ENCODE data around the gene HARBI1.
"Not testable (repeated sequence)": the region's sequence is repeated elsewhere in the genome, so short reads cannot be mapped to it uniquely, and the experiment has no call there.

HARBI1 gene

DNA sequence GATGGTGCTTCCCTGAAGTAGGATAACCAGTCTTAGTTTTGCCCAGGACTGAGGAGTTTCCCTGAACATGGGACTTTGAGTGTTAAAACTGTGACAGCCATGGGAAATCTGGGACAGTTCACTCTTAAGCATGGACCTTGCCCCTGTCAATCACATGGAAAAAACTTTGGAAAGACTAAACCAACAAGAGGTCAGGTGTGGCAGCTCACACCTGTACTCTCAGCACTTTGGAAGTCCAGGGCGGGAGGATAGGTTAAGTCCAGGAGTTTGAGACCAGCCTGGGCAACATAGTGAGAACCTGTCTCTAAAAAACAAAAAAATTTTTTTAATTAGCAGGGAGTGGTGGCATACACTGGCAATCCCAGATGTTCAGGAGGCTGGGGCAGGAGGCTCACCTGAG lies 19.9 kb downstream of the HARBI1 start:
- no peak for DNase-seq (ENCODE audit: low read depth)

DNA sequence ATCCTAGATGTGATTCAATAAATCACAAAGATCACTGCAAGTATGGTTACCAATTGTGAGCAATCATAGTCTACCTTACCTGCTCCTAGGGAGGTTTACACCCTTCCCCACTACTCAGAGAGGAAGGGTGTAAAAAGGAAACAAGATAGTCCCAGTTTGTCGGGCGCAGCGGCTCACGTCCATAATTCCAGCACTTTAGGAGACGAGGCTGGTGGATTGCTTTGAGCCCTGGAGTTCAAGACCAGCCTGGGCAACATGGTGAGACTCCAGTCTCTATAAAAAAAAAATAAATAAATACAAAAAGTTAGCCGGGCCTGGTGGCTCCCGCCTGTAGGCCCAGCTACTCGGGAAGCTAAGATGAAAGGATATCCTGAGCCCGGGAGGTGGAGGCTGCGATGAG lies 22.2 kb downstream of the HARBI1 start:
- DNase-seq (ENCODE audit: low read depth), result no peak

DNA sequence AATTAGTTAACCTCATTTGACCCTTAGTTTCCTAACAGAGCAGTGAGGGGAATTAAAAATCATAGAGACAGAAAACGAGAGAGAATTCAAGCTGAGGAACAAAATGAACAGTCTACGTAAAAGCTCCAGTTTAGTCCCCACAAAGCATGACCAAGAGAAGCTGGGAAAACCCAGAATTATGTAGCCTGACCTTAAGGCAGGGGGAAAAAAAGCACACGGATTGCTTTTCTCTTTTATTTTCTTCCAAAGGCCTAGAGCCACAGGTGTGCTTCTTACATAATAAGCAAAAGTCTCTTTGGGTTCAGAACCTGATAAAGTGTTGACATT lies 22.7 kb downstream of the HARBI1 start:
- DNase-seq (ENCODE audit: low read depth), result no peak

DNA sequence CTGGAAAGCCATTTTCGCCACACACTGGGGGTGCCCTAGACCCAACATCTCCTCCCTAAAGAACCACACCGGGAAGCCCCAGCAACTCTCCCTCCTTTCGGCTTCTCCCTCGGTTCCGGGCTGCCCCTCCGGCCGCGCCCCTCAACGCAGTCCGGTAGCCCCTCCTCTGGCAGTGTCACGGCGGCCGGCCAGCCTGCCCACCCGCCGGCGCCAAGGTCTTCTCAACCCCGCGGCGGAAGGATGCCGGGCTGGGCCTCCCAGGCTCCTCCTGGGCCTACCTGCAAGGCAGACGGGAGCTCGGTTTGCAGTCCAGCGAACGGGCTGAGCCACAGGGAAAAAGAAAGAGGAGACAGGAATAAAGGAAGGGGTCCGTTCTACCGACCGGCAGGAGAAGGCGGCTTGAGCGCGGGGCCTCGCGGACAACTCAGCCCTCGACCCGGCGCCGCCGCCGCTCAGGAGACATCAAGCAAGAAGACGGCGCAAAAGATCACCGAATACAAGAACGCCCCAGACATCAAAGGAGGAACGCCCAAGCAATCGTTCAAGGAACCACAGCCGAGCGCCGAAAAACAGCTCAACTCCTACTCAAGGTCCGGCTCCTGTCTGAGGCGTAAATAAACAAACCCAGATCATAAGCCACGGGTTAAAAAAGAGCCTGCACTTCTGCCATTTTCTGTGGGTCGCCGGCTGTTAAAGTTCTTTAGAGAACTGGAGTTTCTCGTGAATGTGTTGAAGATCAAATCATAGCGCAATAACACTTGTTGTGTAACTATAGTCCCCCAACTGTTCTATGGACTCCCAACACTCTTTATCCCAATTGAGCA lies 23.3 kb downstream of the HARBI1 start, which contains the start of gene AMBRA1:
Gene AMBRA1 (minus strand): TSS at position 474 of the 824 bp plus-strand sequence. CDS start 45,643 bp downstream, outside the sequence.
- peak; percentile 60 for DNase-seq (ENCODE audit: low read depth)

DNA sequence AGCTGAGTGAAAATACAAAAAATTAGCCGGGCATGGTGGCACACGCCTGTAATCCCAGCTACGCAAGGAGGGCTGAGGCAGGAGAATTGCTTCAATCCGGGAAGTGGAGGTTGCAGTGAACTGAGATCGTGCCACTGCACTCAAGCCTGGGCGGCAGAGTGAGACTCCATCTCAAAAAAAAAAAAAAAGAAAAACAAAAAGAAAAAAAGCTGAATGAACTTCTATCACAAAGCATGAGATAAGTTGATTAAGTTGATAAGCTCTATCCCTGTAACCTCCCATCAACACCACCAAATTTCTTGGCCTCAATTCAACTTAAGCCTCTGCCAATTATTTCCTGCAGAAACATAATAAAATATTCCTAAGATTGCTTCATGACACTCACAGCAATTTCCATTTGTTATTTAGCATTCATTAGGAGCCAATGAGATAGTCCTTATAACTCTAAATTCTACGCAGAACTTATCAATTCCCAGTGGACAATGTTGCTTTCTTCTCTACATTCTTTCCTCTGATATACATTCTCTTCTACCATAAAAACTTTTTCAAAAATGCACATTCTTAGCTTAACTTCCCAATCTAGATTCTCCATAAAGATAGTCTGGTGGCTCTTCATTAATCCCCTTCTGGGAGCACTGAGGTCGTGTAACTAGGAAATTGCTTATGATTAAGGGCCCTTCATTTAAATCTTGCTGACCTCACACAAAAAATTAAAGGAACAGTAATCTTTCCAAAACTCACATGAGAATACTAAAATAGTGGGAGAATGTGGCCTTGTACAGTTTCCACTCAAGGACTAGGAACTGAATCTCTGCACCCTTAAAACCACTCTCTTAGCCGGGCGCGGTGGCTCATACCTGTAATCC lies 26.1 kb downstream of the HARBI1 start:
- DNase-seq (ENCODE audit: low read depth), result no peak

DNA sequence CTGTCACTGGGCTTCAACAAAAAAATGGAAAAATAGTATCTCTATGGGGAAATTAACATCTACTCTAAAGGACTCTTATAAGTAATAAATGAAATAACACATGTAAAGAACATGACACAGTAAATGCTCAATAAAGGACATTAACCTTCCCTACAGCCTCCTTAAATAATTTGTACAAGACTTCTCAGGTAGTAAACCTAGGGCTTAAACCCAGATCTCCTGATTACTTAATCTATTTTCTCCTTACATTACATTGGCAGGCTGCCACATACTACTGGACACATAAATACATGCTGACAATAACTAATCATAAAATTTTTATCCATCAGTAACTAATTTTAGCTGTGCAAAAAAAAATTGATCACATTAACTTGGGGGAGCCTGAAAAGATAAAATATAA lies 28.1 kb downstream of the HARBI1 start:
- DNase-seq (ENCODE audit: low read depth), result no peak

DNA sequence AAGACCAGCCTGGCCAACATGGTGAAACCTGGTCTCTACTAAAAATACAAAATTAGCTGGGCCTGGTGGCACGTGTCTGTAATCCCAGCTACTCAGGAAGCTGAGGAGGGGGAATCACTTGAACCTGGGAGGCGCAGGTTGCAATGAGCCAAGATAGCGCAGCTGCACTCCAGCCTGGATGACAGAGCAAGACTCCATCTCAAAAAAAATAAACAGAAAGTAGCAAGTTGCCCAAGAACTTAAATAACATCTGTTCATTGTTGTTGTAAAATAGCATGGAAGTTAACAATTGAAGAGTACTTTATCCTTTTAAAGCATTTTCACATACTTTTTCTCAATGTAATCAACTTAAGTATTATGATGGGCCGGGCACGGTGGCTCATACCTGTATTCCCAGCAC lies 28.9 kb downstream of the HARBI1 start:
- no peak for DNase-seq (ENCODE audit: low read depth)

DNA sequence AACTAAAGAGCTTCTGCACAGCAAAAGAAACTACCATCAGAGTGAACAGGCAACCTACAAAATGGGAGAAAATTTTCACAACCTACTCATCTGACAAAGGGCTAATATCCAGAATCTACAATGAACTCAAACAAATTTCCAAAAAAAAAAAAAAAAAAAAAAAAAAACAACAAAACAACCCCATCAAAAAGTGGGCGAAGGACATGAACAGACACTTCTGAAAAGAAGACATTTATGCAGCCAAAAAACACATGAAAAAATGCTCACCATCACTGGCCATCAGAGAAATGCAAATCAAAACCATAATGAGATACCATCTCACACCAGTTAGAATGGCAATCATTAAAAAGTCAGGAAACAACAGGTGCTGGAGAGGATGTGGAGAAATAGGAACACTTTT lies 33.5 kb downstream of the HARBI1 start:
- DNase-seq (ENCODE audit: low read depth), result not testable (repeated sequence)

DNA sequence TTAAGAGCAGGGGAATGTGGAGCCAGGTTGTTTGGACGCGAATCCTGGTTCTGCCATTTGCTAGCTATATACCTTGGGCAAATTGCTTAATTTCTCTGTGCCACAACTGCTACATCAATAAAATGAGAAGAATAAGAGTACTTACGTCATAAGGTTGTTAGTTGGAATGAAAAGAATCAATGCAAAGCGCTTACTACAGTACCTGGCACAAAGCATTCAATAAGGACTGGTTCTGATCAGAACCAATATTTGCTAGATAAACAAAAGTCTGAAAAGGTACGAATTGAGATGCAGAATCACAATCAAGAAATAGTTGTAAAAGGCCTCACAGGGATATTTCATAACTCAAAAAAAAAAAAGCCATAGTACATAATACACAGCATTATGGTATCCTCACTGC lies 34.4 kb downstream of the HARBI1 start:
- no peak for DNase-seq (ENCODE audit: low read depth)

DNA sequence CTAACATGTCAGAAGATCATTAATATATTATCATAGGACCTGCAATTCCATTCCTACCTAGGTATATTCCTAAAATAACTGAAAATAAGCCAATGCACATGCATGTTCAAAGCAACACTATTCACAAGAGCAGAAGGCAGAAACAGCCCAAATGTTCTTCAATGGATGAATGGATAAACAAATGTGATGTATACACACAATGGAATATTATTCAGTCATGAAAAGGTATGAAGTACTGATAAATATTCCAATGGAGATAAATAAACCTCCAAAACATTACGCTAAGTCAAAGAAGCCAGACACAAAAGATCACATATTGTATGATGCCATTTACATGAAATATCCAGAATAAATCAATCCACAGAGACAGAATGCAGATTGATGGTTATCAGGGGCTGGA lies 40.0 kb downstream of the HARBI1 start:
- no peak for DNase-seq (ENCODE audit: low read depth)

DNA sequence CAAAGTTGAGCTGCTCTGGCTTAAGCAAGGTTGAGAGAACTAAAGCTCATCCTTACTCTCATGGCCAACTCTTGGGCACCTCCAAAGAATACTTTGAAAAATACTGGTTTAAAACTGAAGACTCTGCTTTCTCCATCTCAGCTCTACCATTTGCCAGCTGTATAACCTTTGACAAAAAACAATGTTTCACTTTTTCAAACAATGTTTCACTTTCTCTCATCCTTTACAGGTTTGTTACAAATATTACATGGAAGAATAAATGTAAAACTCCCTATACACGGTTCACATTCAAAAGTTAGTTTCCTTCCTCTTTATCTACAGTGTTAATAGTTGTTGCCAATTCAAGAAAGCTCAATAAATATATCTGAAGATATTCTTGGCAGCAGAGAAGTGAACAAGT lies 42.4 kb downstream of the HARBI1 start:
- no peak for DNase-seq (ENCODE audit: low read depth)

DNA sequence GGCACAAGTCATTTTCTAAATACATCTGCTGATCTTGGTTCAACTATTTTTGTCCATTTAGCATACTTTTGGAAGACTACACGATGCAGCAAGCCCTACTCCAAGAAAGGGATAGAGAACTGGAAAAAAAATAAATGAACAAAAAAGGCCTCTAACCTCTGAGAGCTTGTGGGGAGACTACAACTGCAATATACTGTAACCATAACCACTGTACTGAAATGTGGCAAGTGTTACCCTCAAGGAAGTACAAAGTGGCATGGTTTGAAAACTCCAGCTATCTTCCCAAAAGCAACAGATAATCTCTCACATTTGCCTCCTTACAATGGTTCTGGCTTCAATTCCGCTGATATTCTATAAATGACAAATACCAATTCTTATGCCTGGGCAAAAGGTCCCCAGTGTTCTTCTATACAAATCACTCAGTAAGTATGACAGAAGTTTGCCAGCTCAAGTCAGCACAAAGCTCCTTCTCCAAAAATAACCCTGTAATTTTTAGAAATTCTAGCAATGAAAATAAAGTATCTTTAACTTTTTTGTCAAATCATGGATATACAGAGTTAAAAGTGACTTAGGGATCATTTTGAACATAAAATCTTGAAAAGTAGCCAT lies 46.1 kb downstream of the HARBI1 start:
- no peak for DNase-seq (ENCODE audit: low read depth)

DNA sequence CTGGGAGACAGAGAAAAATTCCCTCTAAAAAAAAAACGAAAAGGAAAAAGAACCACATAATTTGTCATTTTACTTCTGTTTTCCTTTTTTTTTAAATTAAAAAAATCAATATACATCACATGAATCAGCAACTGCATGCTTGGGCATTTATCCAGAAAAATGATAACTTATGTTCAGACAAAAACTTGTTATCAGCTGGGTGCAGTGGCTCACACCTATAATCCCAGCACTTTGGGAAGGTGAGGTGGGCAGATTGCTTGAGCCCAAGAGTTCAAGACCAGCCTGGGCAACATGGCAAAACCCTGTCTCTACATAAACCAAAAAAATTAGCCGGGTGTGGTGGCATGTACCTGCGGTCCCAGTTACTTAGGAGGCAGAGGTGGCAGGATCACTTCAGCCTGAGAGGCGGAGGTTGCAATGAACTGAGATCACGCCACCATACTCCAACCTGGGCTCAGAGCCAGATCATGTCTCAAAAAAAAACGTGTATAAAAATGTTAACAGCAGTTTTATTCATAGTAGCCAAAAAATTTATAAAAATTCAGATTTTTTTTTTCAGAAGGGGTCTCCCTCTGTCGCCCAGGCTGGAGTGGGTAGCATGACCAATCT lies 51.7 kb downstream of the HARBI1 start:
- DNase-seq (ENCODE audit: low read depth), result no peak

DNA sequence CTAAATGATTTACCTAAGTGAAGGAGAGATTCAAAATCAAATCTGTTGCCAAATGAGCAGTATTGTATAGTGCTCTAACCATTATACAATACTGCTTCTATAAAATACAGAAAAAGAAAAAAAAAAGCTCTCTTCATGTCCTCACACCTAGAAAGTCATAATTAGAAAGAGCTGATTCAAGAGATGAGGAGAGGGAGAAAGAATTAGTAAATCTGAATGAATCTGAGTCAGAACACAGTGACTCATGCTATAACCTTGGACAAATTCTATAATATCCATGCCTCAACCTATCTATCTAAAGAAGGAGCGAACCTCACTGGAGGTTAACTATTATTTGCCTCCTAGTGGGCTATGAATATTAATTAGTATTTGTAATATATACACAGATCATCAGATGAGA lies 52.6 kb downstream of the HARBI1 start:
- DNase-seq (ENCODE audit: low read depth), result no peak

DNA sequence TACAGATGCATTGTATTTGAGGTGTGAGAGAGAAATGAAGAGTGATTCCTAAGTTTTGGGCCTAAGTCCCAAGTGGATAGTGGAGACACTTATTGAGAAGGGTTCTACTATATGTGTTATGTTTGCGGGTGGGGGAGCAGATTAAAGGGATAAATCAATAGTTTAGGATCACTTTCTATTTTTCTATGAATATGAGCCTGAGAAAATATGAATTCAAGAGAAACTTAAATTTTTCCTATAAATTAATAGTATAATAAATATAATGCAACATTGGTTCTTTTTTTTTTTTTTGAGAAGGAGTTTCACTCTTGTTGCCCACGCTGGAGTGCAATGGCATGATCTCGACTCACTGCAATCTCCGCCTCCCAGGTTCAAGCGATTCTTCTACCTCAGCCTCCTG lies 54.5 kb downstream of the HARBI1 start:
- no peak for DNase-seq (ENCODE audit: low read depth)

DNA sequence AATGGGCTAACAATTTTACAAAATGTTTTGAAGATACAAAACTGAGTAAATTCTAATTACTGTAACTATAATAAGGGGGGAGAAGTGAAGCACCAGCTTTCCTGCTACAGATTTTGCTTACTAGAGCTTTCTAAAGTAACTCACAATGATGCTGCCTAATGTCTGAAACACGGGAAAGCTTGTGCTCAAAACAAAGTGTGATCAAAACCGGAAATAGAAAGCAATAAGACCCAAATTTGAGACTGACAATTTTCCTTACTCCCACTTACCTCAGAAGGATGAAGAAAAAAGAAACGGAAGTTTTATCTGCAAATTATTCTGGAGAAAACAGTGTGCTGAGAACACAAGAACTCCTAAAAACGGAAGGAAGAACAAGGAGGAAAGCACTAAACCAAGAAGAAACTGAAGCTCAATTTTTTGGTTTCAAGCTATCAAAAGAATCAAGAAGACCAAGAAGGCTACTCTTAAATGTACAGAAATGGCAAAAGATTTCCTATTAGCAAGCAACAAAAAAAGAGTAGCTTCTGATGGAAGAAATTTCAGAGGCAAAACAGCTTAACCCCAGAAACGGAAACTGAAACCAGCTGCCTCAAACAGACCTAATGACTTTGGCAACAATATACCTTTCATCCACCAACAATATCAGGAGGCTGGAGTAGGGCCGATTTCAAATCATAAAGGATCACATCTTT lies 56.6 kb downstream of the HARBI1 start:
- no peak for DNase-seq (ENCODE audit: low read depth)

DNA sequence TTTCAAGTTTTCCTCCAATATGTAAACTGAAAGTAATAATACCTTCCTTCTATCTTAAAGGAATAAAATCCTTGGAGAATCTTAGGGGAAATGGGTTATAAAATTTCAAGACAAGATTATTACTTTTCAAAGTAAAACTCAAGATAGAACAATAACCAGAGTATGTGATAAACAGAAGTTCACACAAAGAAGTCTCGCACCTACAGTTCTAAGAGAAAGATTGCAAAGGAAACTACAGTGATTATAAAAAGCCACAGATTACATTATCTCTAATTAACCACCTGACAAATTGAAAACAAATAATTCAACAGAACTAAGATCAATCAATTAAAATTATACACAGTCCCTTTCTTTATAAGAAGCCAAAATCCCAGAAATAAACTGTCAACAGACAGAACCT lies 57.2 kb downstream of the HARBI1 start:
- DNase-seq (ENCODE audit: low read depth), result no peak

DNA sequence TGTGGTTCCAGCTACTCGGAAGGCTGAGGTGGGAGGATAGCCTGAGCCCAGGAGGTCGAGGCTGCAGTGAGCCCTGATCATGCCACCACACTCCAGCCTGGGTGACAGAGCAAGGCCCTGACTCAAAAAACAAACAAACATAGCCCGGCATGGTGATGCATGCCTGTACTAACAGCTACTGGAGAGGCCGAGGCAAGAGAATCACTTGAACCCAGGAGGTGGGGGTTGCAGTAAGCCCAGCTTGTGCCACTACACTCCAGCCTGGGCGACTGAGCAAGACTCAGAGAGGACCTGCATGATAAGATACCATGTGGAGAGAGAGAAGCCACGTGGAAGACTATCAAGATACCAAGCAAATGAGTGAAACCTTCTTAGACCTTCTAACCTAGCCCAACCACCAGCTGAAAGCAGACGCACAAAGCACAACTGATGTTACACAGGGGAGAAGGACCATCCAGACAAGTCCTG lies 59.3 kb downstream of the HARBI1 start:
- DNase-seq (ENCODE audit: low read depth), result no peak

DNA sequence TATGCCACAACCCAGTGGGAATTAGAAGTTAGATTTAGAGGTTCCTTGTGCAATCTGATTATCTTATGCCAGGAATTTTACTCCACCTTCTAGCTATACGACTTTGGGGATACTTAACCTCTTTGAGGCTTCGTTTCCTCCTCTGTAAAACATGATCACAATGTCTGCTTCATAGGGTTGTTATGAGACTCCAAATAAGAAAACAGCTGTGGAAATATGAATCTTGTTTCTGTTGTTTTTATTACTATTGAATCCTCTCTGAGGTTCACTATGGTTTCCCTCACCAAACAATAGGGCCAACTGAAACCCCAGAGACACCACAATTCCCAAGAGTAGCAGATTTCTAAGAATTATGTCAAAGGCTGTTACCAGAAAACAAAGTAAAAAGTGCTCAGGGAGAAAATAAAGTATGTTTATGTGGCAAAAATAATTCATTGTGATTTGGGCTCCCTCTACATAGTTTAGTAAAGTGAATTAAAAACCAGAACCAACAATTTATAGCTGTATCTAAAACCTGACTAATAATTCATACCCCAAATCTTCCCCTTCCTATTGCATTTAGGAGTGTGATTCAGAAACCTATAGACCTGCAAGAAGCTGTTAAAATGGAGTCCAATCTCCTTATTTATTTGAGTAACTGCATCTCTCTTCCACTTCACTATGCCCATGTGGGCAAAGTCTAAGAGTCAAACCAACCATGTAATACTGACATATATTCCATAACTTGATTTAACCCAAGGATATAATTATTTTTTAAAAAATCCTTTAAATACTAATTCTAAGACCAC lies 61.6 kb downstream of the HARBI1 start:
- no peak for DNase-seq (ENCODE audit: low read depth)

DNA sequence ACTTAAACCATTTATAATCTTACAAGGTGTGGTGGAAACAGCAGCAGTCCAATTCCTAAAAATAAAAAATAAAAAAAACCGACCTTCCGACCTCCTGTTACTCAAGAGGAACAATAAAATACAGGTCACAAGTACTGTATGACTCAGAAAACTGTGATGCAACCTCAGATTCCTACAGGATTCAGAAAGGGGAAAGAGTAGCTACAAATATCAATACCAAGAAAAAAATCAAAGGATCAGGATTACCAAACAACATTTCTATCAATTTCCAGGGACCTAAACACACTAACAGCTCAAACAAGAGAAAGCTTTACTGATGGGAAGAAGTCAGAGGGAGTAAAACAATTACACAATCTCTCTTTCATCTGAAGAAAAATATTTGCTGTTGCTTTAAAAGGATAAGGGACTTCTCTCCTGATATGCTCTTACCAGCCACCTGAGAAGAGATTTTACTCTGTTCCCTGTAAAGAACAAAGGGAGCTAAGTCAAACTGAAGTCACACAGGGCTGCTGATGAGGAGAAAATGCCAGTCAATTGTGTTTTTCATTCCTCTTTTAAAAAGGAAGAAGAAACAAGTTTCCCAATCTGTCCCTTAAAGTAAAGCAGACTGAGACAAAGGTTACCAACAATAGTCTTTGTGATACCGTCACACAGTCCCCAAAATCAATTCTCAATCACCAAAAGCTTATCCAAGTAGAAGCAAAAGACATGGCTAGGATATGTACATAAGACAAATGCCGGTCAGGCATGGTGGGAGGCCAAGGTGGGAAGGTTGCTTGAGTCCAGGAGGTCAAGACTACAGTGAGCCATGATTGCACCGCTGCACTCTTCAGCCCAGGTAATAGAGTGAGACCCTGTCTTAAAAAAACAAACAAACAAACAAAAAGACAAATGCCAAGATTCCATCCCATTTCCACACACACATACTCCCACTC lies 62.5 kb downstream of the HARBI1 start:
- DNase-seq (ENCODE audit: low read depth), result no peak
